Mesenteric fat pad (tissue), 1 donor: ENCODE data around the gene CFAP100. TPM values are rescaled to one million over a fixed set of nuclear protein-coding genes. Genes with fewer than 3 reads are reported as not detected.

ENCODE experiments used
- DNase-seq: peaks from one replicate; pipeline ENCODE4 v3.0.0-alpha.2; 2020; ENCODE audit warnings: low spot score
- total RNA-seq: library from RNA; stranded (reverse); fragmentation: NEBNext Ultra II Directional; extraction: Animal tissue kit (Norgen Biotek cat#: 25700); gene quantifications from one replicate; pipeline ENCODE4 v1.2.1, GENCODE V29; 2021
- donor health status: DM: yes; HTN: yes; CAD: no.

The CFAP100 gene
- total RNA-seq, 1 donor from 2014 or later: not detected

DNA sequence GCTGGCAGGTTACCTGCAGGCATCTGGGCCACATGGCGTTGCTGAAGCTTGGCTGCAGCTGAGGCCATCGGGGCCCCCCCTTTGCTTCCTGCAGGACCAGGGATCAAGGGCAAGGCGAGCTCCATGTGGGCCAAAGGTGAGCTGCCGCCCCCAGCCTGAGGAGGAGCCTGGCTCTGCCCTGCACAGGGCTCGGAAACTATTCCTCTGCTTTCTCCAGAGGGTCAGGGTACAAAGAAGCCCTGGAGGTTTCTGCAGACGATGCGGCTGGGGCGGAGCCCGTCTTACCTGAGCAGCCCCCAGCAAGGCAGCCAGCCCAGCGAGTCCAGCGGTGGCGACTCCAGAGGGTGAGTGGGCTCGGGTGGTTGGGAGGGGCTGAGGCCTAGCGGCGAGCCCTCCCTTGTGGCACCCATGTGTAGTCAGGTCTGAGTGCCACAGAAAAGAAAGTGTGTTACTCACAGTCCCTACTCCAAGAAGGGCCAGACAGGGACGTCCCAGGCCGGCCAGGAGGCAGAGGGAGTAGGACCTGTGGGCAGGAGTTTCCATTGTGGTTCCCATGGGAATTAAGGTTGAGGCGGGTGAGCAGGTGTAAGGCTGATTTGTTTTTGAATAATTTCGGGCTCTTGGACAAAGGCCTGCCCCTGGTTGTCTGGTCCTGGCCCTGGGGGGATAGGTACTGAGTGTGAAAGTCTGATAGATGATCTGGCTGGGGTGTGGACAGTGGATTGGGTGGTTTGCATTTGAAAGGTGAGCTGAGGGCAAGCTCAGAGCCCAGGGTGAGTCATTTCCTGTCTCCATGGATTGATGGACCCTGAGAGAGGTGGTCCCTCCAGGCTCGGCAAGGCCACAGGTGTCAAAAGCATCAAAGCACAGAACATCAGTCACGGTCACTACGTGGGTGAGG lies 25.4 kb downstream of the CFAP100 start:
- peak; percentile 82 for DNase-seq

- peak; percentile 74 for DNase-seq
These were observed 26.9 kb downstream of the CFAP100 start for GRCh38 chr3:126421573-126422119.

GRCh38 chr3:126422121-126422520 lies 27.4 kb downstream of the CFAP100 start:
- DNase-seq: peak; percentile 77

DNA sequence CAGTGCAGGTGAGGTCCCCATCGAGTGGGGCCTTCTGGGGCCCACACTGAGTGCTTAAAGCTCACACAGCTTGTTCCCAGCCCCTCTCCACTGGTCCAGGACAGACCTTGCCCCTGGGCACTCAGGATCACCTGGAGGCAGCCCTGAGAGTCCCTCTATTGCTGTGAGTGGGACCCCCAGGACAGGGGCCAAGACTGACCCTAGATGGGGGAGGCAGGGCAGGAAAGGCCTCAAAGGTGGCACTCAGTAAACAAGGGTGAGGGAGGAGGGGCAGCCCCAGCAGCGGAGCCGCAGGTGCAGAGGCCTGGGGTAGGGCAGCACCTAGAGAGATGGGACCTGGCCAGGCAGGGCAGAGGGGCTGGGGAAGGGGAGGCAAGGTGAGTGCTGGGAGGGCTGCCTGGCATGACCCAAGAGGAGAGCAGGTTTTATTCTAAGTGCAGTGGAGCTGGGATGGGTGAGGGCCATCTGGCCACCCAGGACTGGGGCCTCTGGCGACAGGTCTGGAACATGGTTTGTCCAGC lies 27.9 kb downstream of the CFAP100 start:
- DNase-seq: peak; percentile 84

- peak; percentile 57 for DNase-seq
These were observed 28.7 kb downstream of the CFAP100 start for GRCh38 chr3:126423191-126424038.

DNA sequence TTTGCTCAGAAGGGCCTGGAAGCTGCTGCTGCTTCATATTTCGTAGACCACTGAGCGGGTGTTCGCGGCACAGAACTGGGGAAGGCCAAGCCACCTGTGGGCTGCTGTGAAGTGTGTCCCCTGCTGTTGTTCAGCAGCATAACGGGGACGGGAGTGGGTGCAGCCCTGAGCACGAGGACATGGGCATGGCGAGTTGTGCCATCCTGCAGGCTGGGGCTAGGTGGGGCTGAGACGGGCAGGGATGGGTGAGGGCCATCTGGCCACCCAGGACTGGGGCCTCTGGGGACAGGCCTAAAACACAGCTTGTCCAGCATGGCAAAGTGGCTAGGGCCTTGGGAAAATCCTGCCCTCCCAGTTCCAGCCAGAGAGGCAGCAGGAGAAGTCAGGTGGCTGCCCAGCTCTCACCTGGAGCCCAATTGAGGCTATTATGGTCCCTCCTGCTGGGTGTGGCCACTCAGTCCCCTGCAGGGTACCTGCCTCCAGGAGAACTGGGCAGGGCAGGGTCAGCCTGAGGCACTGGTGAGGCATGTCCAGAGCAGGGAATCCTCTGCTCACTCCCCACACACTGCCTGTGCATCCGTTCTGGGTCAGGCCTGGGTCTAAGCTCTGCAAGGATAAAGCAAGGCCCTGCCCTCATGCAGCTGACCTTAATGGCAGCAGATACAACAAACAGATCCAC lies 29.5 kb downstream of the CFAP100 start:
- peak; percentile 87 for DNase-seq

- DNase-seq: no peak
These were observed 30.0 kb downstream of the CFAP100 start for GRCh38 chr3:126424751-126425150.

DNA sequence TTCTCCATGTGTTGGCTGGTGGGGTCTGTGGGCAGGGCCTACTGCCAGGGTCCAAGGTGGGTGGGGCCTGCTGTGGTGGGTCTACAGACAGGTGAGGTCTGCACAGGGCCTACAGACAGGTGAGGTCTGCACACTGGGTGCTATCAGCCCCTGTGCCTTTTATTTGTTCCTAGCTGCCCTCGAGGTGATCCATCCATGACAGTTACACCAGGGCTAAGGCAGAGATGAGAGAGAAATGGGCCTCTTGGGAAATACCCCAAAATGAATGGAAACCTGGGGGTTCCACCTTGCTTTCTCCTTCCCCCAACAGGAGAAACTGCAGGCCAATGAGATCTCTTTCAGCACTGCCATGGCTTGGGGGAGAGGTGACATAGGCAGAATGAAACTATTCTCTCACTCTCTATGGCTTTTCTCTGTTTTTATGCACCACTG lies 36.4 kb downstream of the CFAP100 start:
- DNase-seq: peak; percentile 24

- no peak for DNase-seq
These were observed 37.8 kb downstream of the CFAP100 start for GRCh38 chr3:126432361-126433104.

- peak; percentile 49 for DNase-seq
These were observed 38.4 kb downstream of the CFAP100 start for GRCh38 chr3:126433105-126433430.

DNA sequence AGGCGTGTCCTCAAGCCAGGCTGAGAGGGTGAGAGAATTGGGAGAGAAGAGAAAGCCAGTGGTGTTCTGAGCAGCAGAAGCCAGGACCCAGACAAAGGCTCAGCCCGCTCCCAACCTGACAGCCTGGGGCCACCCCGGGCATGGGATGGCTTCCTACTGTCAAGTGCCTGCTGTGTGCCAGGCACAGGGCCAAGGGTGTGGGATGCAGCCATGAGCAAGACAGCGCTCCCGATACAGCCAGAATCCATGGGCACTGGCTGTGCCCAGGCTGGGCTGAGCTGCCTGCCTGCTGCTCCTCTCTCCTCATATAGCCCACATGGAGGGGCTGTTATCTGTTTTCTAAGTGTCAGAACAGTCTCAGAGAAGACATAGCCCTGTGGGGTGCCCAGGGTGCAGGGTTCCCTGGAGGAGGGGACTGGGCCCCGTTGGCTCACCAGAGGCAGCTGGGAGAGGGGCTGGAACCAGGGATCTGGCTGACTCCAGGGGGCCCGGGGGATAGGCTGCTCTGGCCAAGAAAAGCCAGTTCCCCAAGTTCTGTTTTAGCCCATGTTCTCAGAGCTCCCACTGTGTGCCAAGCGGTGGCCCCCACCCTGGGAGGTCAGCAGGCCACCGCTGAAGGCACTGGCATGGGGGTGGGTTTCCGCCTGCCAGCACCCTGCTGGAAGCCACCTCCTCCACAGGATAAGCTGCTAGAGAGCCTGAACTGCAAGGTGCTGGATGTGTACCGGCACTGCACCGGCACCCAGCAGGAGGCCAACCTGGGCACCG lies 39.0 kb downstream of the CFAP100 start:
- DNase-seq: peak; percentile 79

DNA sequence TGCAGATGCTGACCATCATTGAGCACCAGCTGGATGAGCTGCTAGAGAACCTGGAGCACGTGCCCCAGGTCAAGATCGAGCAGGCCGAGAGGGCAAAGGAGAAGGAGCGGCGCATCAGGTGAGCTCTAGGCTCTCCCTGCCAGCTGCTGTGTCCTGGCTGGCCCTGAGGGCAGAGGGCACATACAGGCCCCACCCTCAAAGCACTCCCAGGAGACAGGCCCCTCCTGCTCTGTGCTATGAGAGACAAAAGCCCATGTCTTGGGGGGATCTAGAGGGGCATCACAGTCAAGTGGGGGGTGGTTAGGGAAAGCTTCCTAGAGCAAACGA lies 39.5 kb downstream of the CFAP100 start:
- no peak for DNase-seq

- peak; percentile 82 for DNase-seq
These were observed 40.3 kb downstream of the CFAP100 start for GRCh38 chr3:126434931-126435411.

GRCh38 chr3:126435456-126436315 lies 41.0 kb downstream of the CFAP100 start:
- DNase-seq: peak; percentile 84

GRCh38 chr3:126436826-126437717 lies 42.4 kb downstream of the CFAP100 start:
- peak; percentile 82 for DNase-seq

GRCh38 chr3:126438186-126438585 lies 43.5 kb downstream of the CFAP100 start:
- peak; percentile 78 for DNase-seq

- DNase-seq: peak; percentile 86
These were observed 44.0 kb downstream of the CFAP100 start for GRCh38 chr3:126438746-126439145.
